Endothelial cell of umbilical vein (primary cell): ENCODE measurements around the gene AHI1. TPM values are rescaled to one million over a fixed set of nuclear protein-coding genes. Genes with fewer than 3 reads are reported as not detected.

Source experiments
- BruUV-seq: library from RNA; stranded (reverse); fragments of 400-500 nt; replicated peaks from 2 replicates; lab custom pipeline; 2021; lab: Mats Ljungman, UMichigan
- CTCF ChIA-PET: fragments of 300-600, 350-600 bp; sonication (Branson Sonifier 250); formaldehyde crosslinking; loops from one replicate; lab custom pipeline; 2021; ENCODE audit warnings: antibody characterized with exemption, inconsistent platforms; lab: Charles Lee
- POLR2A ChIA-PET: fragments of 300-600, 350-600 bp; sonication (Branson Sonifier 250); formaldehyde crosslinking; loops from one replicate; lab custom pipeline; 2021; ENCODE audit warnings: antibody characterized with exemption, inconsistent platforms; lab: Charles Lee
- DNase-seq: peaks from one replicate; pipeline ENCODE4 v3.0.0-alpha.2; 2011; ENCODE audit warnings: low read depth, low spot score
- FAIRE-seq: peaks from 2 replicates; lab custom pipeline; 2011; peaks lifted over from hg19 to GRCh38; lab: Jason Lieb, UNC
- H2AFZ ChIP-seq: 2 replicates; pipeline ENCODE4 v1.6.0; 2012; ENCODE audit warnings: low read depth, low read length, control low read depth, inconsistent platforms
- H3K27ac ChIP-seq: 2 replicates; pipeline ENCODE4 v1.5.1; 2011; ENCODE audit warnings: low read depth, mild to moderate bottlenecking, control low read depth, low read length, moderate library complexity; ENCODE audit not compliant: insufficient read depth
- H3K27me3 ChIP-seq, 2 experiments: 2 replicates each; pipeline versions ENCODE4 v1.6.0 to v1.6.1; 2011; ENCODE audit warnings: low read length in 2 of 2, mixed read lengths in 1 of 2; ENCODE audit not compliant: control insufficient read depth in 2 of 2, insufficient read depth in 2 of 2
- H3K36me3 ChIP-seq, 2 experiments: 2 replicates in 1 of 2; 3 replicates in 1 of 2; pipeline ENCODE4 v1.5.1; 2011; ENCODE audit warnings: low read length in 2 of 2, mild to moderate bottlenecking in 1 of 2, moderate library complexity in 1 of 2; ENCODE audit not compliant: control insufficient read depth in 2 of 2, insufficient read depth in 2 of 2; ENCODE audit errors: extremely low read depth in 1 of 2
- H3K4me1 ChIP-seq: 3 replicates; pipeline ENCODE4 v1.5.1; 2011; ENCODE audit warnings: mild to moderate bottlenecking, low read length; ENCODE audit not compliant: control insufficient read depth, insufficient read depth; ENCODE audit errors: extremely low read depth
- H3K4me2 ChIP-seq: 2 replicates; pipeline ENCODE4 v1.6.1; 2011; ENCODE audit warnings: low read length, control low read depth, mixed read lengths; ENCODE audit not compliant: insufficient read depth
- H3K4me3 ChIP-seq, 3 experiments: fragments of 200-600 bp in 1 of 3; sonication (generic), shearing (Covaris generic) in 1 of 3; replicated peaks in 1 of 3; 2 replicates each; pipeline ENCODE4 v1.5.1; 2011 to 2016; ENCODE audit warnings: control low read depth in 3 of 3, low read length in 3 of 3, mild to moderate bottlenecking in 2 of 3, inconsistent platforms in 1 of 3, low read depth in 1 of 3, moderate library complexity in 1 of 3; ENCODE audit not compliant: insufficient read depth in 1 of 3
- H3K79me2 ChIP-seq: 2 replicates; pipeline ENCODE4 v1.6.0; 2012; ENCODE audit warnings: low read length, inconsistent platforms; ENCODE audit not compliant: control insufficient read depth, insufficient read depth
- H3K9ac ChIP-seq: replicated peaks from 2 replicates; pipeline ENCODE3; 2011; ENCODE audit warnings: low read length, control low read depth; ENCODE audit not compliant: insufficient read depth; ENCODE audit errors: extremely low read depth
- H3K9me1 ChIP-seq: replicated peaks from 3 replicates; pipeline ENCODE4 v1.6.0; 2011; ENCODE audit warnings: mild to moderate bottlenecking, low read length; ENCODE audit not compliant: control insufficient read depth, insufficient read depth; ENCODE audit errors: extremely low read depth
- H3K9me3 ChIP-seq: replicated peaks from 2 replicates; pipeline ENCODE4 v1.5.1; 2012; ENCODE audit warnings: low read length, inconsistent platforms; ENCODE audit not compliant: control insufficient read depth, insufficient read depth
- H4K20me1 ChIP-seq: replicated peaks from 2 replicates; pipeline ENCODE3; 2011; ENCODE audit warnings: mild to moderate bottlenecking, low read length; ENCODE audit not compliant: control insufficient read depth, insufficient read depth; ENCODE audit errors: extremely low read depth
- CTCF ChIP-seq, 2 donors: IDR thresholded peaks; 1 replicate in 1 of 2; 2 replicates in 1 of 2; pipeline ENCODE4 v1.5.1; 2011; ENCODE audit warnings: low read length in 2 of 2, mild to moderate bottlenecking in 2 of 2, moderate library complexity in 2 of 2, control low read depth in 1 of 2, inconsistent platforms in 1 of 2, low read depth in 1 of 2; ENCODE audit not compliant: insufficient read depth in 1 of 2; ENCODE audit errors: extremely low read depth in 1 of 2
- EZH2 ChIP-seq: IDR thresholded peaks from 2 replicates; pipeline ENCODE4 v1.6.1; 2012; ENCODE audit warnings: borderline replicate concordance, low read depth, mild to moderate bottlenecking, moderate library complexity, low read length, inconsistent platforms; ENCODE audit not compliant: severe bottlenecking
- FOS ChIP-seq: IDR thresholded peaks from 2 replicates; pipeline ENCODE4 v1.6.1; 2011; ENCODE audit warnings: mild to moderate bottlenecking, low read length, moderate library complexity, borderline replicate concordance; ENCODE audit not compliant: insufficient read depth
- GATA2 ChIP-seq: IDR thresholded peaks from 2 replicates; pipeline ENCODE4 v1.7.0; 2011; ENCODE audit warnings: low read depth, mild to moderate bottlenecking, moderate library complexity, mixed read lengths, low read length; ENCODE audit not compliant: insufficient read length, insufficient read depth
- JUN ChIP-seq: IDR thresholded peaks from 2 replicates; pipeline ENCODE4 v1.6.1; 2011; ENCODE audit warnings: borderline replicate concordance, low read depth; ENCODE audit not compliant: insufficient read length, insufficient read depth
- MYC ChIP-seq: IDR thresholded peaks from one replicate; pipeline ENCODE4 v1.6.1; 2011; ENCODE audit warnings: mild to moderate bottlenecking, low read depth, low read length
- POLR2A ChIP-seq: IDR thresholded peaks from 2 replicates; pipeline ENCODE4 v1.6.1; 2012; ENCODE audit warnings: low read depth, mild to moderate bottlenecking, control low read depth, low read length
- POLR2AphosphoS5 ChIP-seq: IDR thresholded peaks from 2 replicates; pipeline ENCODE4 v1.6.1; 2012; ENCODE audit warnings: low read depth, mild to moderate bottlenecking, control low read depth, low read length, moderate library complexity; ENCODE audit not compliant: insufficient read depth
- dilution Hi-C: fragments of 300-500 bp; cut with MboI; formaldehyde crosslinking; loops from one replicate; pipeline ENCODE4 v1.15.0; 2019; ENCODE audit warnings: low sequenced_read_pairs; ENCODE audit not compliant: extremely low pct_ligation_motif_present
- intact Hi-C: fragments of 100-400 bp; cut with micrococcal nuclease; formaldehyde crosslinking; loops from one replicate; pipeline ENCODE4 v1.10.0; 2022
- polyA plus RNA-seq, 4 experiments: library from polyadenylated mRNA; depleted of rRNA in 3 of 4; stranded (reverse) in 3 of 4; unstranded in 1 of 4; fragments of >200 nt; gene quantifications; 2 replicates each; pipeline versions ENCODE4 v1.2.1 to v1.2.3, GENCODE V29; 2011 to 2012; ENCODE audit warnings: missing spikeins in 1 of 4
- total RNA-seq: library from RNA; stranded (reverse); gene quantifications from 2 replicates; pipeline ENCODE4 v1.2.3, GENCODE V29; 2021
- TF ChIP-seq, protein P1 (sequence below): IDR thresholded peaks from 2 replicates; pipeline ENCODE4 v1.6.1; 2011; ENCODE audit not compliant: insufficient read depth, insufficient read length

Gene AHI1
- total and polyA plus RNA-seq, 2 donors (not counting 3 experiments of a cell fraction or from before 2014, with no cell fraction given) = 5.1 to 20.7 TPM

- dilution Hi-C loops (no loop called here), intact Hi-C loops (no loop called here)
- ChIA-PET CTCF (interaction anchor here (0.7 kb wide), 1 partner anchor 32 kb away, joined by 3 read pairs; no protein-coding TSS in a partner anchor), POLR2A (no interaction called here)
- Histone ChIP-seq H4K20me1 (no peaks in the 10 kb centered on the region), H2AFZ (no peak overlapping the region), H3K27me3 (no peaks in the 10 kb centered on the region), H3K9ac (no peak overlapping the region), H3K4me1 (peaks cover 1% of the 10 kb centered on the region), H3K4me2 (no peak overlapping the region), H3K9me1 (no peaks in the 10 kb centered on the region), H3K36me3 (no peaks in the 10 kb centered on the region), H3K9me3 (no peaks in the 10 kb centered on the region), H3K4me3 (no peak overlapping the region), H3K79me2 (no peaks in the 10 kb centered on the region), H3K27ac (no peak overlapping the region)
- TF ChIP-seq MYC = no peak
- no peak for TF ChIP-seq FOS
- TF ChIP-seq POLR2A = no peak
- TF ChIP-seq, protein P1, sequence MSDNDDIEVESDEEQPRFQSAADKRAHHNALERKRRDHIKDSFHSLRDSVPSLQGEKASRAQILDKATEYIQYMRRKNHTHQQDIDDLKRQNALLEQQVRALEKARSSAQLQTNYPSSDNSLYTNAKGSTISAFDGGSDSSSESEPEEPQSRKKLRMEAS = no peak
- no peak for TF ChIP-seq POLR2AphosphoS5
- no peak for TF ChIP-seq JUN
- no peak for TF ChIP-seq CTCF (IDR thresholded peaks at IDR 0.05; ENCODE audit: extremely low read depth in 1 of 2, insufficient read depth in 1 of 2, low read depth in 1 of 2, low read length in 2 of 2)
- TF ChIP-seq EZH2 = no peak
- no peak for TF ChIP-seq GATA2
- no peak for DNase-seq
- no TSS peak for BruUV-seq
- FAIRE-seq = no peak
These were observed 6.3 kb upstream of the AHI1 start for GRCh38 chr6:135503703-135504475.
